ENCODE measurements around the gene ARSK. TPM values are rescaled to one million over a fixed set of nuclear protein-coding genes. Genes with fewer than 3 reads are reported as not detected.

The ARSK gene
- total and polyA plus RNA-seq, 7 donors, result 0.60 to 13.3 (median 6.7) TPM

DNA sequence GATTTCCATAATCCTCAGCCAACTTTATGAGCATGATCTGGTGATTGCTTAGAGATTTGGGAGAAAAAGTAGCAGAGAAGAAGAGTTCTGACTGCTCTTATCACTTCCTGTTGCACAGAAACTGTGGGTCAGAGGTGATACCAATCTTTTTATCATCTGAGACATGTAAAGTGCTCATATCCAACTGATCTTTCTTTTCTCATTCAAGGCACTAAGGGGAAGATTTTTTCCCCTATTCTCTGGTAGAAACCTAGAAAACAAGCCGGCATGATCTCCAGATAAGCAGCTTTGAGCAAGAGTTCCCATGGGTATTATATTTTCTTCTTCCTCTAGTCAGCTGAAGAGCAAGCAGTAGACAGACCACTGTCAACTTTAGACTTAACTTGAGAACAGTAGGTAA, 36.0 kb downstream of the ARSK start:
- intact Hi-C loops (cut with DNase I), result no loop called here
- H3K27me3 ChIP-seq, result no peaks in the 10 kb centered on the region
- H3K4me1 ChIP-seq, result peaks cover 0 to 2% (median 0%) of the 10 kb centered on the region in 4 donors
- peaks cover 0 to 8% (median 0%) of the 10 kb centered on the region in 4 donors for H3K36me3 ChIP-seq
- H3K9me3 ChIP-seq, result no peaks in the 10 kb centered on the region
- H3K4me3 ChIP-seq, result no peak overlapping the region
- WGBS, 2 donors, result 74 to 91% methylated on average over 1 of the region's 1 CpG
- no peak for DNase-seq
- no peak overlapping the region for H3K27ac ChIP-seq
- TF ChIP-seq POLR2A (IDR thresholded peaks at IDR 0.05) (no peak), EP300 (IDR thresholded peaks at IDR 0.05) (no peak), POLR2AphosphoS5 (IDR thresholded peaks at IDR 0.05) (no peak)
- TF ChIP-seq, protein P1, sequence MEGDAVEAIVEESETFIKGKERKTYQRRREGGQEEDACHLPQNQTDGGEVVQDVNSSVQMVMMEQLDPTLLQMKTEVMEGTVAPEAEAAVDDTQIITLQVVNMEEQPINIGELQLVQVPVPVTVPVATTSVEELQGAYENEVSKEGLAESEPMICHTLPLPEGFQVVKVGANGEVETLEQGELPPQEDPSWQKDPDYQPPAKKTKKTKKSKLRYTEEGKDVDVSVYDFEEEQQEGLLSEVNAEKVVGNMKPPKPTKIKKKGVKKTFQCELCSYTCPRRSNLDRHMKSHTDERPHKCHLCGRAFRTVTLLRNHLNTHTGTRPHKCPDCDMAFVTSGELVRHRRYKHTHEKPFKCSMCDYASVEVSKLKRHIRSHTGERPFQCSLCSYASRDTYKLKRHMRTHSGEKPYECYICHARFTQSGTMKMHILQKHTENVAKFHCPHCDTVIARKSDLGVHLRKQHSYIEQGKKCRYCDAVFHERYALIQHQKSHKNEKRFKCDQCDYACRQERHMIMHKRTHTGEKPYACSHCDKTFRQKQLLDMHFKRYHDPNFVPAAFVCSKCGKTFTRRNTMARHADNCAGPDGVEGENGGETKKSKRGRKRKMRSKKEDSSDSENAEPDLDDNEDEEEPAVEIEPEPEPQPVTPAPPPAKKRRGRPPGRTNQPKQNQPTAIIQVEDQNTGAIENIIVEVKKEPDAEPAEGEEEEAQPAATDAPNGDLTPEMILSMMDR (IDR thresholded peaks at IDR 0.05), result no peak

DNA sequence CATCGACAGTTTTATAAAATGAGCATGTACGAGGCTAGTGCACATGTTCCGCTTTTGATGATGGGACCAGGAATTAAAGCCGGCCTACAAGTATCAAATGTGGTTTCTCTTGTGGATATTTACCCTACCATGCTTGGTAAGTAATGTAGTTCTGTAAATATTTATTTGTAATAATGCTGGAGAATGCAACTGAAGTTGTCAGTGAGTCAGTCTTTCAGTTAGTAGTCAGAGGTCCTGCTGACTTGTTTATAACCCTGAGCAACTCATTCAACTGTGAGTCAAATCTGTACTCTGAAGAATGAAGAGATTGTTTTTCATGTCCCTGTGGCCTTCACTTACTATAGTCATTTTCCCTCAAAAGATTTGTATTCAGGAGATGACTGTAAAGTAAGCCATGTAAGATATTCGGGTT, 36.6 kb downstream of the ARSK start:
- WGBS, 2 donors, result 84 to 88% methylated on average over 5 of the region's 5 CpGs
- intact Hi-C loops (cut with DNase I), result no loop called here
- no peak for DNase-seq
- TF ChIP-seq, protein P1 (IDR thresholded peaks at IDR 0.05), result no peak
- TF ChIP-seq POLR2A (IDR thresholded peaks at IDR 0.05) (no peak), POLR2AphosphoS5 (IDR thresholded peaks at IDR 0.05) (no peak), EP300 (IDR thresholded peaks at IDR 0.05) (no peak)
- Histone ChIP-seq H3K9me3 (no peaks in the 10 kb centered on the region), H3K27ac (no peak overlapping the region), H3K27me3 (no peaks in the 10 kb centered on the region), H3K36me3 (peaks cover 0 to 8% (median 0%) of the 10 kb centered on the region in 4 donors), H3K4me1 (peaks cover 0 to 6% (median 0%) of the 10 kb centered on the region in 4 donors), H3K4me3 (no peak overlapping the region)

DNA sequence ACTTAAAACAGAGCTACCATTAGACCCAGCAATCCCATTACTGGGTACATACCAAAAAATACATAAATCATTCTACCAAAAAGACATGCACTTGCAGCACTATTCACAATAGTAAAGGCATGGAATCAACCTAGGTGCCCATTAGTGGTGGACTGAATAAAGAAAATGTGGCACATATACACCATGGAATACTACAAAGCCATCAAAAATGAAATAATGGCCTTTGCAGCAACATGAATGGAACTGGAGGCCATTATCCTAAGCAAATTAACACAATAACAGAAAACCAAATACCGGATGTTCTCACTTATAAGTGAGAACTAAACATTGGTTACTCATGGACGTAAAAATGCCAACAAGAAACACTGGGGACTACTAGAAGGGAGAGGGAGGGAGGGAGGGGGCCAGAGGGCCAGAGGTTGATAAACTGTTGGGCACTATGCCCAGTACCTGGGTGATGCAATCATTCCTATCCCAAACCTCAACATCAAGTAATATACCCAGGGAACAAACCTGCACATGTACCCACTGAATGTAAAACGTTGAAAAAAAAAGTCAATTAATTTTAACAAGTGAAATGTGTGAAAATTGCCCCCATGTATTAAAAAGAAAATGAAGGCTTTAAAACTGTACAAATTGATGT, 40.5 kb downstream of the ARSK start:
- H3K9me3 ChIP-seq, result no peaks in the 10 kb centered on the region
- H3K27me3 ChIP-seq, result no peaks in the 10 kb centered on the region
- WGBS, 2 donors, result 92 to 97% methylated on average over 3 of the region's 3 CpGs
- H3K4me1 ChIP-seq, result peaks cover 0 to 6% (median under 1%) of the 10 kb centered on the region in 4 donors
- peaks cover 0 to 8% (median 0%) of the 10 kb centered on the region in 4 donors for H3K36me3 ChIP-seq
- no peak overlapping the region for H3K27ac ChIP-seq
- no peak for TF ChIP-seq POLR2A (IDR thresholded peaks at IDR 0.05)
- TF ChIP-seq, protein P1 (IDR thresholded peaks at IDR 0.05), result no peak
- TF ChIP-seq EP300 (IDR thresholded peaks at IDR 0.05), result no peak
- no peak for DNase-seq
- no peak overlapping the region for H3K4me3 ChIP-seq
- intact Hi-C loops (cut with DNase I), result no loop called here

DNA sequence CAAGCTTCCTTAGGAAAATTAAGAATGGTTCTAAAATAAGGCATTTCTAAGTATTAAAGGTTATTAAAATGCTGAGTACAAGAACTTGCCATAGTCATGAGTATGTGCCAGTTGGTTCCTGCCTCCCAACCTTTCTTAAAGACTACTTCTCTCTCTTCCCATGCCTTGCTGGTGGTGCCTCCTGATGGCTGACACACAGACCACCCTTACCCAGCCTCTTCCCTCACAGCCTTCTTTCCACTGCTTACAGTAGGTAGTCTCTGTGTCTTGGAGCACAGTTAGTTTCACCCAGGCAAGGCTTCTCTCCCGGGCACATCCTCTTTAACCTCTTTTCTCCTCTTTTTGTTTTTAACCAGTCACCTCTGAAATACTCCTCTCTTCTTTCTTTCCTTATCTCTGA, 44.4 kb downstream of the ARSK start:
- intact Hi-C loops (cut with DNase I), result no loop called here
- TF ChIP-seq POLR2A (IDR thresholded peaks at IDR 0.05) (no peak), POLR2AphosphoS5 (IDR thresholded peaks at IDR 0.05) (no peak), EP300 (IDR thresholded peaks at IDR 0.05) (no peak)
- TF ChIP-seq, protein P1 (IDR thresholded peaks at IDR 0.05), result no peak
- 87 to 95% methylated on average over 1 of the region's 1 CpG for WGBS, 2 donors
- Histone ChIP-seq H3K4me1 (peaks cover 0 to 6% (median 2%) of the 10 kb centered on the region in 4 donors), H3K9me3 (no peaks in the 10 kb centered on the region), H3K4me3 (no peak overlapping the region), H3K27ac (no peak overlapping the region), H3K27me3 (no peaks in the 10 kb centered on the region), H3K36me3 (peaks cover 0 to 28% (median 0%) of the 10 kb centered on the region in 4 donors)
- no peak for DNase-seq

DNA sequence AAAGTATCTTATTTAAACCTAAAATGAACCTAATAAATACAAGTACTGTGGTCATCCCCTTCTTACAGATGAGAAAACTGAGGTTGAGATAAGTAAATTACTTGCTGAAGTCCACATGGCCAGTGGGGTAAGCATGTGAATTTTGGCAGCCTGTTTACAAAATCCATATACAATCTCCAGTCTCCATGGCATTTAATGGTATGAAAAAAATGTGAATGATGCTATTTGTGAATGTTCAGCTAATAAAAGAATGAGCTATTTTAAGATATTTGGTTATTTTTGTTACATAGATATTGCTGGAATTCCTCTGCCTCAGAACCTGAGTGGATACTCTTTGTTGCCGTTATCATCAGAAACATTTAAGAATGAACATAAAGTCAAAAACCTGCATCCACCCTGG, 45.7 kb downstream of the ARSK start:
- whole genome bisulfite sequencing, 2 donors, result 89 to 97% methylated on average over 1 of the region's 1 CpG
- DNase-seq, result no peak
- no peak for TF ChIP-seq POLR2AphosphoS5 (IDR thresholded peaks at IDR 0.05)
- no peak for TF ChIP-seq EP300 (IDR thresholded peaks at IDR 0.05)
- TF ChIP-seq POLR2A (IDR thresholded peaks at IDR 0.05), result no peak
- TF ChIP-seq, protein P1 (IDR thresholded peaks at IDR 0.05), result no peak

More for the DNA sequence above, 45.7 kb downstream of the ARSK start:
- no peaks in the 10 kb centered on the region for H3K9me3 ChIP-seq
- H3K4me3 ChIP-seq, result no peak overlapping the region
- no peak overlapping the region for H3K27ac ChIP-seq
- peaks cover 0 to 6% (median 2%) of the 10 kb centered on the region in 4 donors for H3K4me1 ChIP-seq
- peaks cover 0 to 30% (median 0%) of the 10 kb centered on the region in 4 donors for H3K36me3 ChIP-seq
- no peaks in the 10 kb centered on the region for H3K27me3 ChIP-seq
- intact Hi-C loops (cut with DNase I), result no loop called here

Data from sigmoid colon (tissue), 7 donors.